ENCODE results near the gene SLC34A1. TPM values are rescaled to one million over a fixed set of nuclear protein-coding genes. Genes with fewer than 3 reads are reported as not detected.
"Not testable (repeated sequence)": the region's sequence is repeated elsewhere in the genome, so short reads cannot be mapped to it uniquely, and the experiment has no call there.

SLC34A1 gene
- total and polyA plus RNA-seq, 2 experiments from 2014 or later, result not detected

- DNase-seq (ENCODE audit: low spot score), result no peak
- Histone ChIP-seq H3K27me3 (ENCODE audit: insufficient read depth) (no peaks in the 10 kb centered on the region), H3K4me2 (peak overlapping the region; percentile 56), H3K9me2 (ENCODE audit: insufficient read depth) (no peaks in the 10 kb centered on the region), H3K4me3 (no peak overlapping the region), H2AFZ (peak overlapping the region; percentile 59), H3F3A (replicated peaks; ENCODE audit: low read depth) (0 out of 2 replicates have a peak, but pooled peaks cover 6% of the 10 kb centered on the region), H3K79me2 (replicated peaks; ENCODE audit: insufficient read depth) (no peaks in the 10 kb centered on the region), H3K36me3 (ENCODE audit: insufficient read depth) (no peaks in the 10 kb centered on the region), H3K27ac (ENCODE audit: low read depth) (peak overlapping the region; percentile 65; the same call in 1 of the 2 replicates), H4K20me1 (replicated peaks; ENCODE audit: insufficient read depth) (no peaks in the 10 kb centered on the region; the same call in 1 of the 2 replicates), H3K4me1 (ENCODE audit: insufficient read depth) (peaks cover 25% of the 10 kb centered on the region)
- H3K4me1 Mint-ChIP-seq, result peaks cover 32% of the 10 kb centered on the region
- ATAC-seq, result no peak
- peaks cover under 1% of the 10 kb centered on the region; the same call in 1 of the 3 replicates for H3K36me3 Mint-ChIP-seq (ENCODE audit: low read depth)
- H3K27ac Mint-ChIP-seq, result peak overlapping the region; percentile 88
- peak overlapping the region; percentile 55; the same call in 2 of the 3 replicates for H3K4me3 Mint-ChIP-seq
- TF ChIP-seq CTCF (conservative IDR thresholded peaks at IDR 0.05; ENCODE audit: low read depth in 2 of 2), result no peak
- no peak for TF ChIP-seq ZNF114 (CRISPR knock-in tag; IDR thresholded peaks at IDR 0.05)
- TF ChIP-seq NANOG (IDR thresholded peaks at IDR 0.05; ENCODE audit: borderline replicate concordance), result no peak
- no peak for TF ChIP-seq EZH2phosphoT487 (IDR thresholded peaks at IDR 0.05; ENCODE audit: unreplicated experiment)
- TF ChIP-seq CREB1 (CRISPR knock-in tag; IDR thresholded peaks at IDR 0.05; ENCODE audit: low read depth), result no peak
- no peak for TF ChIP-seq POLR2AphosphoS5 (IDR thresholded peaks at IDR 0.05; ENCODE audit: low read depth)
- TF ChIP-seq EZH2 (IDR thresholded peaks at IDR 0.05; ENCODE audit: low read depth, unreplicated experiment), result no peak
- no peak for TF ChIP-seq STAT1 (IDR thresholded peaks at IDR 0.05; ENCODE audit: unreplicated experiment)
- no peak for TF ChIP-seq JUNB (IDR thresholded peaks at IDR 0.05; ENCODE audit: unreplicated experiment)
- no peak for TF ChIP-seq ZNF462 (CRISPR knock-in tag; IDR thresholded peaks at IDR 0.05)
- no peaks in the 10 kb centered on the region for H3K9me3 Mint-ChIP-seq
- peaks cover 22% of the 10 kb centered on the region for H3K27me3 Mint-ChIP-seq (ENCODE audit: insufficient read depth, low read depth, poor library complexity)
Measured at GRCh38 chr5:177374211-177374610, 10.0 kb upstream of the SLC34A1 start.

- H3K27ac ChIP-seq (ENCODE audit: low read depth); H3K4me2 ChIP-seq; H3K79me2 ChIP-seq (replicated peaks; ENCODE audit: insufficient read depth); H3K36me3 ChIP-seq (ENCODE audit: insufficient read depth); H3K9me3 Mint-ChIP-seq; ATAC-seq; H3K4me3 Mint-ChIP-seq; H3K27ac Mint-ChIP-seq; H3K4me3 ChIP-seq; H3K36me3 Mint-ChIP-seq (ENCODE audit: low read depth); H3K27me3 ChIP-seq (ENCODE audit: insufficient read depth); DNase-seq (ENCODE audit: low spot score); H3K9me2 ChIP-seq (ENCODE audit: insufficient read depth); H3F3A ChIP-seq (replicated peaks; ENCODE audit: low read depth); H4K20me1 ChIP-seq (replicated peaks; ENCODE audit: insufficient read depth); H2AFZ ChIP-seq: not testable (repeated sequence)
- Mint-ChIP-seq H3K4me1 (peaks cover 19% of the 10 kb centered on the region), H3K27me3 (ENCODE audit: insufficient read depth, low read depth, poor library complexity) (peaks cover 19% of the 10 kb centered on the region)
- peaks cover 18% of the 10 kb centered on the region for H3K4me1 ChIP-seq (ENCODE audit: insufficient read depth)
Measured at GRCh38 chr5:177375516-177375915, 8.7 kb upstream of the SLC34A1 start.

Data from GM23338 (cell line).